HepG2 (cell line): ENCODE results near the gene ZNF230. TPM values are rescaled to one million over a fixed set of nuclear protein-coding genes. Genes with fewer than 3 reads are reported as not detected.

ENCODE experiments used
- ISX ChIP-seq: sonication (generic); formaldehyde crosslinking; conservative IDR thresholded peaks from 2 replicates; pipeline ENCODE4 v1.5.0; 2020; ENCODE audit warnings: missing genetic modification reagents
- NPAS2 ChIP-seq: sonication (generic); formaldehyde crosslinking; IDR thresholded peaks from 2 replicates; pipeline ENCODE4 v1.8.0; 2022; ENCODE audit warnings: mild to moderate bottlenecking, missing genetic modification reagents, borderline replicate concordance
- PHF8 ChIP-seq: sonication (generic); formaldehyde crosslinking; IDR thresholded peaks from 2 replicates; pipeline ENCODE4 v1.5.0; 2020; ENCODE audit warnings: missing genetic modification reagents
- SNRNP70 ChIP-seq: fragments of 200-400 bp; formaldehyde crosslinking; IDR thresholded peaks from 2 replicates; pipeline ENCODE4 v1.6.1; 2017; ENCODE audit warnings: mild to moderate bottlenecking, low read depth, low read length, moderate library complexity
- SOX5 ChIP-seq: IDR thresholded peaks from 2 replicates; pipeline ENCODE4 v1.6.1; 2016; ENCODE audit warnings: borderline replicate concordance
- TGIF2 ChIP-seq: IDR thresholded peaks from 2 replicates; pipeline ENCODE4 v1.6.1; 2016; ENCODE audit warnings: control low read depth, missing compliant biosample characterization
- YEATS2 ChIP-seq: sonication (generic); formaldehyde crosslinking; IDR thresholded peaks from 2 replicates; pipeline ENCODE4 v1.4.0; 2020; ENCODE audit warnings: missing genetic modification reagents, borderline replicate concordance
- ZNF12 ChIP-seq: sonication (generic); formaldehyde crosslinking; IDR thresholded peaks from 2 replicates; pipeline ENCODE4 v1.5.0; 2020; ENCODE audit warnings: missing genetic modification reagents
- ZNF30 ChIP-seq: sonication (generic); formaldehyde crosslinking; IDR thresholded peaks from 2 replicates; pipeline ENCODE4 v1.5.0; 2020; ENCODE audit warnings: mild to moderate bottlenecking, missing genetic modification reagents
- ZNF333 ChIP-seq: sonication (generic); formaldehyde crosslinking; IDR thresholded peaks from 2 replicates; pipeline ENCODE4 v1.4.0; 2020; ENCODE audit warnings: mild to moderate bottlenecking, missing genetic modification reagents, borderline replicate concordance
- ZNF709 ChIP-seq: sonication (generic); formaldehyde crosslinking; IDR thresholded peaks from 2 replicates; pipeline ENCODE4 v1.5.0; 2020; ENCODE audit warnings: mild to moderate bottlenecking, missing genetic modification reagents
- polyA plus RNA-seq, 8 experiments: library from polyadenylated mRNA; depleted of rRNA in 3 of 8; stranded (reverse) in 7 of 8; unstranded in 1 of 8; fragments of >200 nt; fragmentation: Illumina TruSeq in 4 of 8; extraction: Trizol in 4 of 8; gene quantifications; 2 replicates each; pipeline versions ENCODE4 v1.2.1 to v1.2.3, GENCODE V29; 2011 to 2016; ENCODE audit warnings: low read depth in 4 of 8, missing spikeins in 1 of 8, mixed read lengths in 1 of 8; ENCODE audit not compliant: insufficient read depth in 1 of 8
- total RNA-seq, 5 experiments: library from RNA; depleted of rRNA; stranded (reverse); fragments of >200 nt; fragmentation: Illumina TruSeq; extraction: Trizol; gene quantifications; 2 replicates each; pipeline ENCODE4 v1.2.3, GENCODE V29; 2016; ENCODE audit warnings: low read depth in 1 of 5
- TF ChIP-seq, protein P1 (sequence below): sonication (generic); formaldehyde crosslinking; IDR thresholded peaks from 2 replicates; pipeline ENCODE4 v1.4.0; 2020; ENCODE audit warnings: missing genetic modification reagents
- TF ChIP-seq, protein P2 (sequence below): IDR thresholded peaks from 2 replicates; pipeline ENCODE4 v1.6.1; 2016
- TF ChIP-seq, protein P3 (sequence below): sonication (generic); formaldehyde crosslinking; IDR thresholded peaks from 2 replicates; pipeline ENCODE4 v1.8.0; 2022; ENCODE audit warnings: missing genetic modification reagents, low read depth, mild to moderate bottlenecking, borderline replicate concordance
- TF ChIP-seq, protein P4 (sequence below): sonication (generic); formaldehyde crosslinking; IDR thresholded peaks from 2 replicates; pipeline ENCODE4 v1.4.0; 2020; ENCODE audit warnings: missing genetic modification reagents
- TF ChIP-seq, protein P5 (sequence below): sonication (generic); formaldehyde crosslinking; IDR thresholded peaks from 2 replicates; pipeline ENCODE4 v1.4.0; 2020; ENCODE audit warnings: missing genetic modification reagents, borderline replicate concordance
- TF ChIP-seq, protein P6 (sequence below): sonication (generic); formaldehyde crosslinking; IDR thresholded peaks from 2 replicates; pipeline ENCODE4 v1.8.1; 2023; ENCODE audit warnings: mild to moderate bottlenecking, missing genetic modification reagents, borderline replicate concordance
- TF ChIP-seq, protein P7 (sequence below): sonication (generic); formaldehyde crosslinking; IDR thresholded peaks from 2 replicates; pipeline ENCODE4 v1.4.0; 2020; ENCODE audit warnings: missing genetic modification reagents, borderline replicate concordance

Gene ZNF230
- total and polyA plus RNA-seq, 2 of the 13 experiments (the other 11 are each of a cell fraction or from before 2014, with no cell fraction given), result 2.4 to 5.5 TPM

DNA sequence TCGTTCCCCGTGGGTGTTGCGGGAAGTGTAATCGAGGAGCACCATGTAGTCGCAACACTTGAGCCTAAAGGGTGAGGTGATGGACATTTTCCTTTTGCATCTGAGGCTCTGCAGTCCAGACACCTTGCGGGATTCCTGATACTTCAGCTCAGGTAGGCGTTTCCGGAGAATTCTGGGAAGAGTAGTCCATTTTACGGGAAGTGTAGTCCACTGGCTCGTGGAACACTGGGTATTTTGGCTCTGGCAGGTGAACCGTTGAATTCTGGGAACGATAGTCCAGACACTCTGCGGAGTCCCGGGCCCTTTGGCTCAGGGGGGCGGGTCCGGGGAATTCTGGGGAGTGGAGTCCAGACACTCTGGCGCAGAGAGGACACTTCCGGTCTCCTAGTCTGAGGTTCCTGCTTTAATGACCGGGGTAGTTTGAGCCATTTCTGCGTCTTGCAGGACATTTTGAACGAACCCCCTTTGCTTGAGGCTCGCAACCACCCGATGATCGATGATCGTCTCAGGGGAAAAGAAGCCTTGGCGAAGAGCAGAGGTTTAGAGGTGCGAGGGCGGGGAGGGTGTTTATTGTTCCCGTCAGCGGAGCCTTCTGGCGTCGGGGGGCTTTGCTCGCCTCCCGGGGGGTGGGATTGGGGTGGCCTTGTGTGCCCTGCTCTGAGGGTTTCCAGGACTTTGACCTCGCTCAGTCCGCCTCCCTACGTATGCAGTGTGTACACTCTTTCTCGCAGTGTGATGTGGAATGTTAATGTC lies 49.1 kb downstream of the ZNF230 start, which contains the start of gene ZNF223 (continued):
- TF ChIP-seq, protein P1, sequence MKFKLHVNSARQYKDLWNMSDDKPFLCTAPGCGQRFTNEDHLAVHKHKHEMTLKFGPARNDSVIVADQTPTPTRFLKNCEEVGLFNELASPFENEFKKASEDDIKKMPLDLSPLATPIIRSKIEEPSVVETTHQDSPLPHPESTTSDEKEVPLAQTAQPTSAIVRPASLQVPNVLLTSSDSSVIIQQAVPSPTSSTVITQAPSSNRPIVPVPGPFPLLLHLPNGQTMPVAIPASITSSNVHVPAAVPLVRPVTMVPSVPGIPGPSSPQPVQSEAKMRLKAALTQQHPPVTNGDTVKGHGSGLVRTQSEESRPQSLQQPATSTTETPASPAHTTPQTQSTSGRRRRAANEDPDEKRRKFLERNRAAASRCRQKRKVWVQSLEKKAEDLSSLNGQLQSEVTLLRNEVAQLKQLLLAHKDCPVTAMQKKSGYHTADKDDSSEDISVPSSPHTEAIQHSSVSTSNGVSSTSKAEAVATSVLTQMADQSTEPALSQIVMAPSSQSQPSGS (CRISPR knock-in tag), result 0 out of 2 replicates have a peak, but pooled peaks have one; percentile 18
- TF ChIP-seq, protein P2, sequence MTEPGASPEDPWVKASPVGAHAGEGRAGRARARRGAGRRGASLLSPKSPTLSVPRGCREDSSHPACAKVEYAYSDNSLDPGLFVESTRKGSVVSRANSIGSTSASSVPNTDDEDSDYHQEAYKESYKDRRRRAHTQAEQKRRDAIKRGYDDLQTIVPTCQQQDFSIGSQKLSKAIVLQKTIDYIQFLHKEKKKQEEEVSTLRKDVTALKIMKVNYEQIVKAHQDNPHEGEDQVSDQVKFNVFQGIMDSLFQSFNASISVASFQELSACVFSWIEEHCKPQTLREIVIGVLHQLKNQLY (CRISPR knock-in tag), result no peak
- no peak for TF ChIP-seq TGIF2
- peak; percentile 82; the same call in 1 of the 2 replicates for TF ChIP-seq YEATS2
- TF ChIP-seq, protein P3, sequence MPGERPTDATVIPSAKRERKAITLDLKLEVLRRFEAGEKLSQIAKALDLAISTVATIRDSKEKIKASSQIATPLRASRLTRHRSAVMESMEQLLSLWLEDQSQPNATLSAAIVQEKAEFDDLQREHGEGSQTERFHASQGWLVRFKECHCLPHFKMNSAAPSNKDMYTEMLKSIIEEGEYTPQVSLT, result no peak
- no peak for TF ChIP-seq NPAS2 (CRISPR knock-in tag)
- TF ChIP-seq ISX (CRISPR knock-in tag), result 0 out of 2 replicates have a peak, but pooled peaks have one; percentile 36
- TF ChIP-seq ZNF30 (CRISPR knock-in tag), result no peak
- TF ChIP-seq PHF8 (CRISPR knock-in tag), result peak; percentile 79
- TF ChIP-seq, protein P4, sequence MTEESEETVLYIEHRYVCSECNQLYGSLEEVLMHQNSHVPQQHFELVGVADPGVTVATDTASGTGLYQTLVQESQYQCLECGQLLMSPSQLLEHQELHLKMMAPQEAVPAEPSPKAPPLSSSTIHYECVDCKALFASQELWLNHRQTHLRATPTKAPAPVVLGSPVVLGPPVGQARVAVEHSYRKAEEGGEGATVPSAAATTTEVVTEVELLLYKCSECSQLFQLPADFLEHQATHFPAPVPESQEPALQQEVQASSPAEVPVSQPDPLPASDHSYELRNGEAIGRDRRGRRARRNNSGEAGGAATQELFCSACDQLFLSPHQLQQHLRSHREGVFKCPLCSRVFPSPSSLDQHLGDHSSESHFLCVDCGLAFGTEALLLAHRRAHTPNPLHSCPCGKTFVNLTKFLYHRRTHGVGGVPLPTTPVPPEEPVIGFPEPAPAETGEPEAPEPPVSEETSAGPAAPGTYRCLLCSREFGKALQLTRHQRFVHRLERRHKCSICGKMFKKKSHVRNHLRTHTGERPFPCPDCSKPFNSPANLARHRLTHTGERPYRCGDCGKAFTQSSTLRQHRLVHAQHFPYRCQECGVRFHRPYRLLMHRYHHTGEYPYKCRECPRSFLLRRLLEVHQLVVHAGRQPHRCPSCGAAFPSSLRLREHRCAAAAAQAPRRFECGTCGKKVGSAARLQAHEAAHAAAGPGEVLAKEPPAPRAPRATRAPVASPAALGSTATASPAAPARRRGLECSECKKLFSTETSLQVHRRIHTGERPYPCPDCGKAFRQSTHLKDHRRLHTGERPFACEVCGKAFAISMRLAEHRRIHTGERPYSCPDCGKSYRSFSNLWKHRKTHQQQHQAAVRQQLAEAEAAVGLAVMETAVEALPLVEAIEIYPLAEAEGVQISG, result peak; percentile 95
- no peak; the same call in 1 of the 2 replicates for TF ChIP-seq ZNF12 (CRISPR knock-in tag)
- TF ChIP-seq ZNF709 (CRISPR knock-in tag), result no peak
- TF ChIP-seq, protein P5, sequence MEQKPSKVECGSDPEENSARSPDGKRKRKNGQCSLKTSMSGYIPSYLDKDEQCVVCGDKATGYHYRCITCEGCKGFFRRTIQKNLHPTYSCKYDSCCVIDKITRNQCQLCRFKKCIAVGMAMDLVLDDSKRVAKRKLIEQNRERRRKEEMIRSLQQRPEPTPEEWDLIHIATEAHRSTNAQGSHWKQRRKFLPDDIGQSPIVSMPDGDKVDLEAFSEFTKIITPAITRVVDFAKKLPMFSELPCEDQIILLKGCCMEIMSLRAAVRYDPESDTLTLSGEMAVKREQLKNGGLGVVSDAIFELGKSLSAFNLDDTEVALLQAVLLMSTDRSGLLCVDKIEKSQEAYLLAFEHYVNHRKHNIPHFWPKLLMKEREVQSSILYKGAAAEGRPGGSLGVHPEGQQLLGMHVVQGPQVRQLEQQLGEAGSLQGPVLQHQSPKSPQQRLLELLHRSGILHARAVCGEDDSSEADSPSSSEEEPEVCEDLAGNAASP (CRISPR knock-in tag), result peak; percentile 74; the same call in 1 of the 2 replicates
- no peak for TF ChIP-seq SNRNP70
- peak; percentile 5; the same call in 1 of the 2 replicates for TF ChIP-seq SOX5 (CRISPR knock-in tag)
- TF ChIP-seq ZNF333 (CRISPR knock-in tag), result no peak
- TF ChIP-seq, protein P6, sequence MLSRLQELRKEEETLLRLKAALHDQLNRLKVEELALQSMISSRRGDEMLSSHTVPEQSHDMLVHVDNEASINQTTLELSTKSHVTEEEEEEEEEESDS, result no peak
- TF ChIP-seq, protein P7, sequence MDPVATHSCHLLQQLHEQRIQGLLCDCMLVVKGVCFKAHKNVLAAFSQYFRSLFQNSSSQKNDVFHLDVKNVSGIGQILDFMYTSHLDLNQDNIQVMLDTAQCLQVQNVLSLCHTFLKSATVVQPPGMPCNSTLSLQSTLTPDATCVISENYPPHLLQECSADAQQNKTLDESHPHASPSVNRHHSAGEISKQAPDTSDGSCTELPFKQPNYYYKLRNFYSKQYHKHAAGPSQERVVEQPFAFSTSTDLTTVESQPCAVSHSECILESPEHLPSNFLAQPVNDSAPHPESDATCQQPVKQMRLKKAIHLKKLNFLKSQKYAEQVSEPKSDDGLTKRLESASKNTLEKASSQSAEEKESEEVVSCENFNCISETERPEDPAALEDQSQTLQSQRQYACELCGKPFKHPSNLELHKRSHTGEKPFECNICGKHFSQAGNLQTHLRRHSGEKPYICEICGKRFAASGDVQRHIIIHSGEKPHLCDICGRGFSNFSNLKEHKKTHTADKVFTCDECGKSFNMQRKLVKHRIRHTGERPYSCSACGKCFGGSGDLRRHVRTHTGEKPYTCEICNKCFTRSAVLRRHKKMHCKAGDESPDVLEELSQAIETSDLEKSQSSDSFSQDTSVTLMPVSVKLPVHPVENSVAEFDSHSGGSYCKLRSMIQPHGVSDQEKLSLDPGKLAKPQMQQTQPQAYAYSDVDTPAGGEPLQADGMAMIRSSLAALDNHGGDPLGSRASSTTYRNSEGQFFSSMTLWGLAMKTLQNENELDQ (CRISPR knock-in tag), result no peak
